Neuronal stem cell (in vitro differentiated cells): ENCODE measurements around the gene RAD51B.

Experiments used
- DNase-seq: peaks from one replicate; pipeline ENCODE4 v3.0.0-alpha.2; 2013; ENCODE audit warnings: low spot score
- H2AFZ ChIP-seq: one replicate; pipeline ENCODE4 v1.6.1; 2013; ENCODE audit warnings: mild to moderate bottlenecking, low read length, inconsistent platforms
- H2AK5ac ChIP-seq: 2 replicates; pipeline ENCODE4 v1.6.1; 2013; ENCODE audit warnings: low read depth, mild to moderate bottlenecking, inconsistent platforms, low read length, moderate library complexity, mixed read lengths
- H2BK120ac ChIP-seq: 2 replicates; pipeline ENCODE4 v1.6.1; 2013; ENCODE audit warnings: low read depth, mild to moderate bottlenecking, inconsistent platforms, low read length, moderate library complexity, mixed read lengths
- H2BK12ac ChIP-seq: one replicate; pipeline ENCODE4 v1.6.1; 2013; ENCODE audit warnings: low read length, inconsistent platforms
- H2BK15ac ChIP-seq: 2 replicates; pipeline ENCODE4 v1.6.1; 2013; ENCODE audit warnings: mild to moderate bottlenecking, low read length, inconsistent platforms, mixed read lengths
- H2BK5ac ChIP-seq: one replicate; pipeline ENCODE4 v1.6.1; 2013; ENCODE audit warnings: inconsistent platforms, mild to moderate bottlenecking, low read length, moderate library complexity
- H3K14ac ChIP-seq: one replicate; pipeline ENCODE4 v1.6.1; 2013; ENCODE audit warnings: low read length, inconsistent platforms
- H3K18ac ChIP-seq: 2 replicates; pipeline ENCODE4 v1.6.1; 2013; ENCODE audit warnings: low read length, inconsistent platforms
- H3K23ac ChIP-seq: 2 replicates; pipeline ENCODE4 v1.6.1; 2013; ENCODE audit warnings: low read depth, mild to moderate bottlenecking, mixed read lengths, low read length, inconsistent platforms; ENCODE audit not compliant: poor library complexity
- H3K27ac ChIP-seq: replicated peaks from 3 replicates; pipeline ENCODE4 v1.5.1; 2013; ENCODE audit warnings: low read length, inconsistent platforms
- H3K27me3 ChIP-seq, 3 experiments: 2 replicates each; pipeline ENCODE4 v1.6.1; 2013; ENCODE audit warnings: low read length in 3 of 3, mild to moderate bottlenecking in 2 of 3, inconsistent platforms in 1 of 3, low read depth in 1 of 3, mixed read lengths in 1 of 3, moderate library complexity in 1 of 3; ENCODE audit not compliant: control insufficient read depth in 3 of 3, insufficient read depth in 3 of 3
- H3K36me3 ChIP-seq, 2 donors: replicated peaks in 1 of 2; 2 replicates each; pipeline ENCODE4 v1.6.1; 2013; ENCODE audit warnings: low read length in 2 of 2; ENCODE audit not compliant: control insufficient read depth in 2 of 2, insufficient read depth in 2 of 2
- H3K4ac ChIP-seq: 2 replicates; pipeline ENCODE4 v1.6.1; 2013; ENCODE audit warnings: inconsistent platforms, mild to moderate bottlenecking, low read length, moderate library complexity
- H3K4me1 ChIP-seq, 2 donors: 1 replicate in 1 of 2; 2 replicates in 1 of 2; pipeline ENCODE4 v1.6.1; 2013; ENCODE audit warnings: low read length in 2 of 2, low read depth in 1 of 2; ENCODE audit not compliant: control insufficient read depth in 2 of 2, insufficient read depth in 1 of 2
- H3K4me2 ChIP-seq: one replicate; pipeline ENCODE4 v1.6.1; 2013; ENCODE audit warnings: mild to moderate bottlenecking, low read length, inconsistent platforms; ENCODE audit not compliant: insufficient read depth, poor library complexity, severe bottlenecking
- H3K4me3 ChIP-seq, 2 donors: 2 replicates each; pipeline ENCODE4 v1.5.1; 2013; ENCODE audit warnings: low read length in 2 of 2, mild to moderate bottlenecking in 2 of 2, inconsistent platforms in 1 of 2, moderate library complexity in 1 of 2
- H3K79me1 ChIP-seq: one replicate; pipeline ENCODE4 v1.6.1; 2013; ENCODE audit warnings: low read depth, mild to moderate bottlenecking, inconsistent platforms, low read length, moderate library complexity
- H3K9ac ChIP-seq: one replicate; pipeline ENCODE4 v1.6.1; 2013; ENCODE audit warnings: mild to moderate bottlenecking, low read depth, low read length, inconsistent platforms; ENCODE audit not compliant: poor library complexity
- H3K9me3 ChIP-seq, 2 donors: replicated peaks in 1 of 2; 2 replicates each; pipeline versions ENCODE3 to v1.6.1; 2013; ENCODE audit warnings: low read length in 2 of 2, mild to moderate bottlenecking in 2 of 2, inconsistent platforms in 1 of 2, low read depth in 1 of 2, mixed read lengths in 1 of 2, moderate library complexity in 1 of 2; ENCODE audit not compliant: control insufficient read depth in 2 of 2, insufficient read depth in 1 of 2
- H4K8ac ChIP-seq: one replicate; pipeline ENCODE4 v1.6.1; 2013; ENCODE audit warnings: low read depth, mild to moderate bottlenecking, inconsistent platforms, low read length, moderate library complexity
- H4K91ac ChIP-seq: one replicate; pipeline ENCODE4 v1.6.1; 2013; ENCODE audit warnings: low read length, low read depth, mild to moderate bottlenecking, inconsistent platforms; ENCODE audit not compliant: poor library complexity
- WGBS, 2 donors: extraction: QIAGEN DNeasy Blood & Tissue Kit; methylation state at CpG; one replicate each; pipeline ENCODE4 v1.1.7; 2013; ENCODE audit warnings: missing lambda C conversion rate in 2 of 2, mixed read lengths in 1 of 2; ENCODE audit not compliant: insufficient read length in 2 of 2, insufficient replicate concordance in 1 of 2; ENCODE audit errors: extremely low coverage in 2 of 2; 5-methylcytosine and 5-hydroxymethylcytosine counted together

RAD51B gene

DNA sequence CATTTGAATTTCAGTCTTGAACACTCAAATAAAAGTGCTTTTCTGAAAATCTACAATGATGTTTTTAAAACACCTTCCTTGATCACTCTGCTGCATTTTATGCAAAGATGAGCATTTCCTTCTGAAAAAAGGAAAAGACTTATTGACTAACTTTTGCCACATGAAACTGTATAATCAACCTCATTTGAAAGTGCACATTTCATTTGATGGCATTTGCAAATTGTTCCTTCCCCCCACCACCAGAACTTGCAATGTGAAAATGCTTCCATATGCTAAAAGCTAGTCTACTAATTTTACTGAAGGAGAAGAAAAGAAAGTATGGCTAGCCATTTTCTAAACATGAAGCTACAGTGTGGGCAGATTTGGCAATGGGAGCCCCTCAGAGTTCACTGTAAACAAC, 159.2 kb downstream of the RAD51B start:
- Histone ChIP-seq H3K36me3 (no peaks in the 10 kb centered on the region), H3K23ac (no peak overlapping the region), H3K4ac (no peak overlapping the region), H3K27me3 (no peaks in the 10 kb centered on the region), H3K9me3 (no peaks in the 10 kb centered on the region), H3K4me1 (peaks cover 0 to 2% of the 10 kb centered on the region in 2 donors), H3K4me3 (no peak overlapping the region), H3K18ac (no peak overlapping the region), H3K9ac (no peak overlapping the region), H3K27ac (no peak overlapping the region), H2AFZ (no peak overlapping the region), H4K8ac (no peak overlapping the region), H3K79me1 (no peaks in the 10 kb centered on the region), H2BK5ac (no peak overlapping the region), H2BK15ac (no peak overlapping the region), H2AK5ac (no peak overlapping the region), H3K4me2 (no peak overlapping the region), H4K91ac (no peak overlapping the region), H2BK12ac (no peak overlapping the region), H3K14ac (no peak overlapping the region), H2BK120ac (no peak overlapping the region)
- DNase-seq, result no peak

DNA sequence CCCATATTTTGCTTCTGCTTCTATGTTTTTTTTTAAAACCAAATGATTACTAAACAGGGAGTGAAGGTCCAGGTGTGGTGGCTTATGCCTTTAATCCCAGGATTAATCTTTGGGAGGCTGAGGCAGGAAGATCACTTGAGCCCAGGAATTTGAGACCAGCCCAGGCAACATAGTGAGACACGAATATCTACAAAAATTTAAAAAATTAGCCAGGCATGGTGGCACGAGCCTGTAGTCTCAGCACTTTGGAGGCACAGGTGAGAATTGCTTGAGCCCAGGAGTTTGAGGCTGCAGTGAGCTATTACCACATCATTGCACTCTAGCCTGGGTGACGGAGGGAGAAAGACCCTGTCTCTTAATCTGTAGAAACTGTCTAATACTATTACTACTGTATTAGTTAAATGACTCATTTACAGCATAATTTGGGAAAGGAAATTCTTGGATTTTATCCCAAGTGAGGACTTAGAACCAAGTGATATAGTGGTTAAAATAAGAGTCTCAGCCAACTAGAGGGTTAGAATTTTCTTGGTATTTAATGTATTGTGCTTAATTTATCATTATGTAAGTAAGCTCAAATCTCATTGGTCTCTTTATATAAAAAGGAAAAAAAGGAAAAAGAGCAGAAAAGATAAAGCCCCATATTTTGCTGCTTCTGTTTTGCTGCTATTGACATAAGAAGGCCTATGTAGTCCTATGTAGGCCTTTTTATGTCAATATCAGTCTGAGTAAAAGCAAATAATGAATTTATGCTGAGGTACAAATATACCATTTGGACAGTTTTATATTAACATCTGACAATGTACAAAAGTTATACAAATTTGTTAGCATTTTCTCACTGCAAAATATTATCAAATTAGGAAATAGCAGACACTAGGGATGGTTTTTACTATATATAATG, 163.4 kb downstream of the RAD51B start:
- Histone ChIP-seq H3K4me3 (no peak overlapping the region), H3K79me1 (no peaks in the 10 kb centered on the region), H2BK15ac (no peak overlapping the region), H3K36me3 (no peaks in the 10 kb centered on the region), H2BK120ac (no peak overlapping the region), H2BK12ac (no peak overlapping the region), H3K18ac (no peak overlapping the region), H4K91ac (no peak overlapping the region), H3K23ac (no peak overlapping the region), H3K27ac (no peak overlapping the region), H4K8ac (no peak overlapping the region), H3K14ac (no peak overlapping the region), H3K4me2 (no peak overlapping the region), H3K4me1 (peaks cover 0 to 2% of the 10 kb centered on the region in 2 donors), H2AK5ac (no peak overlapping the region), H3K27me3 (no peaks in the 10 kb centered on the region), H3K9ac (no peak overlapping the region), H3K9me3 (no peaks in the 10 kb centered on the region), H2AFZ (no peak overlapping the region), H2BK5ac (no peak overlapping the region), H3K4ac (no peak overlapping the region)
- no peak for DNase-seq
- WGBS, 2 donors, result no CpG with 5 or more reads among the region's 3 CpGs

- Histone ChIP-seq H3K9me3 (no peaks in the 10 kb centered on the region), H2BK12ac (no peak overlapping the region), H2BK15ac (no peak overlapping the region), H2AK5ac (no peak overlapping the region), H3K27me3 (no peaks in the 10 kb centered on the region), H3K9ac (no peak overlapping the region), H2AFZ (no peak overlapping the region), H3K23ac (no peak overlapping the region), H3K4ac (no peak overlapping the region), H2BK120ac (no peak overlapping the region), H4K91ac (no peak overlapping the region), H3K27ac (no peak overlapping the region), H3K4me3 (no peak overlapping the region), H3K18ac (no peak overlapping the region), H3K4me2 (no peak overlapping the region), H3K14ac (no peak overlapping the region), H3K4me1 (no peaks in the 10 kb centered on the region), H3K79me1 (no peaks in the 10 kb centered on the region), H3K36me3 (no peaks in the 10 kb centered on the region), H4K8ac (no peak overlapping the region), H2BK5ac (no peak overlapping the region)
- DNase-seq, result no peak
Measured at GRCh38 chr14:67984274-67984673, 164.7 kb downstream of the RAD51B start.

- Histone ChIP-seq H3K27me3 (no peaks in the 10 kb centered on the region), H3K9ac (no peak overlapping the region), H3K14ac (no peak overlapping the region), H2AFZ (no peak overlapping the region), H2BK120ac (no peak overlapping the region), H3K9me3 (no peaks in the 10 kb centered on the region), H2AK5ac (no peak overlapping the region), H3K4ac (no peak overlapping the region), H3K36me3 (no peaks in the 10 kb centered on the region), H3K4me1 (no peaks in the 10 kb centered on the region), H3K4me3 (no peak overlapping the region), H2BK15ac (no peak overlapping the region), H3K23ac (no peak overlapping the region), H3K79me1 (no peaks in the 10 kb centered on the region), H4K91ac (no peak overlapping the region), H3K4me2 (no peak overlapping the region), H3K27ac (no peak overlapping the region), H2BK5ac (no peak overlapping the region), H4K8ac (no peak overlapping the region), H3K18ac (no peak overlapping the region), H2BK12ac (no peak overlapping the region)
- no peak for DNase-seq
- WGBS, 2 donors, result no CpG with 5 or more reads among the region's 6 CpGs
Measured at GRCh38 chr14:67986131-67986841, 166.7 kb downstream of the RAD51B start.
